Peyer's patch (tissue), 4 donors: ENCODE data around the gene CTXN2. TPM values are rescaled to one million over a fixed set of nuclear protein-coding genes. Genes with fewer than 3 reads are reported as not detected.

Experiments
- DNase-seq, 3 donors: peaks; one replicate each; pipeline ENCODE4 v3.0.0-alpha.2; 2017 to 2019
- H3K27ac ChIP-seq, 4 donors: fragments of 200-600 bp; sonication (generic); one replicate each; pipeline ENCODE4 v1.5.1; 2016 to 2019
- H3K27me3 ChIP-seq, 2 donors: fragments of 200-600 bp; sonication (generic); one replicate each; pipeline ENCODE4 v1.5.1; 2019
- H3K36me3 ChIP-seq, 3 donors: fragments of 200-600 bp; sonication (generic); one replicate each; pipeline ENCODE4 v1.5.1; 2016 to 2019
- H3K4me1 ChIP-seq, 4 donors: fragments of 200-600 bp; sonication (generic); one replicate each; pipeline ENCODE4 v1.5.1; 2016 to 2019
- H3K4me3 ChIP-seq, 4 donors: fragments of 200-600 bp; sonication (generic); 1 replicate in 3 of 4; 2 replicates in 1 of 4; pipeline ENCODE4 v1.5.1; 2016 to 2019; ENCODE audit warnings: mild to moderate bottlenecking in 1 of 4
- H3K9me3 ChIP-seq, 4 donors: fragments of 200-600 bp; sonication (generic); one replicate each; pipeline ENCODE4 v1.5.1; 2016 to 2019; ENCODE audit warnings: mild to moderate bottlenecking in 1 of 4
- CTCF ChIP-seq, 6 experiments: fragments of 450-650 bp in 4 of 6; fragments of 200-600 bp in 2 of 6; sonication (generic) in 1 of 6; IDR thresholded peaks; one replicate each; pipeline ENCODE4 v1.5.1; 2017 to 2019; ENCODE audit warnings: antibody characterized with exemption in 6 of 6, mild to moderate bottlenecking in 3 of 6, moderate library complexity in 1 of 6
- POLR2A ChIP-seq, 2 donors: fragments of 450-650 bp; IDR thresholded peaks; one replicate each; pipeline ENCODE4 v1.5.1; 2017; ENCODE audit warnings: antibody characterized with exemption in 2 of 2, mild to moderate bottlenecking in 2 of 2, moderate library complexity in 2 of 2
- total RNA-seq, 4 donors: library from RNA; depleted of rRNA; stranded (reverse); fragments of >200 nt; gene quantifications; one replicate each; pipeline ENCODE4 v1.1.0, GENCODE V29; 2016

Gene CTXN2
- total RNA-seq, 4 donors from 2014 or later = not detected

DNA sequence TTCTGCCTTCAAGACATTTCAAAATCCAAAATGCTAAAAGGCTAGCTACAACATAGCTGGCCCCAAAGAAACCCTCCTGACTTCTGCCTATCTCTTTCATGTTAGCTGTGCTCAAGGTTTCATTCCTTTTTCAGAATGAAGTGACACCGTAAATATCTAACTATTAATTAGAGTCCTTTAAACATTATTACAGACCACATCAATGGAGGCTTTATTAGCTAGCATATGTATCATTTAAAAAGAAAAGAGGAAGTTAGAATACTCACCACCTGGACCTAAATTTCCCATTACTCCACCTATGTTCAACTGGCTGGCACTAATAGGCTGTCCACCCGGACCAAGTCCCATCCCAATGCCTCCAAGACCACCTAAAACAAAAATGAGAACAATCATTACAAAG, 37.9 kb upstream of the CTXN2 start:
- DNase-seq = no peak
- no peaks in the 10 kb centered on the region for H3K4me1 ChIP-seq
- no peak overlapping the region for H3K4me3 ChIP-seq
- no peaks in the 10 kb centered on the region for H3K9me3 ChIP-seq
- H3K27me3 ChIP-seq = no peaks in the 10 kb centered on the region
- TF ChIP-seq POLR2A (IDR thresholded peaks at IDR 0.05) = no peak
- TF ChIP-seq CTCF (IDR thresholded peaks at IDR 0.05) = no peak
- H3K27ac ChIP-seq = no peak overlapping the region
- H3K36me3 ChIP-seq = no peaks in the 10 kb centered on the region

GRCh38 chr15:48168616-48169015, 22.8 kb upstream of the CTXN2 start:
- H3K27me3 ChIP-seq = no peaks in the 10 kb centered on the region
- DNase-seq = no peak
- no peak overlapping the region for H3K4me3 ChIP-seq
- H3K36me3 ChIP-seq = no peaks in the 10 kb centered on the region
- TF ChIP-seq POLR2A (IDR thresholded peaks at IDR 0.05) (no peak), CTCF (IDR thresholded peaks at IDR 0.05) (no peak)
- no peak overlapping the region for H3K27ac ChIP-seq
- H3K9me3 ChIP-seq = no peaks in the 10 kb centered on the region
- H3K4me1 ChIP-seq = no peaks in the 10 kb centered on the region

GRCh38 chr15:48170981-48171380, 20.5 kb upstream of the CTXN2 start:
- TF ChIP-seq POLR2A (IDR thresholded peaks at IDR 0.05) (no peak), CTCF (IDR thresholded peaks at IDR 0.05) (no peak)
- no peaks in the 10 kb centered on the region for H3K9me3 ChIP-seq
- H3K4me3 ChIP-seq = no peak overlapping the region
- H3K27me3 ChIP-seq = no peaks in the 10 kb centered on the region
- H3K4me1 ChIP-seq = no peaks in the 10 kb centered on the region
- DNase-seq = no peak
- H3K27ac ChIP-seq = no peak overlapping the region
- H3K36me3 ChIP-seq = no peaks in the 10 kb centered on the region

DNA sequence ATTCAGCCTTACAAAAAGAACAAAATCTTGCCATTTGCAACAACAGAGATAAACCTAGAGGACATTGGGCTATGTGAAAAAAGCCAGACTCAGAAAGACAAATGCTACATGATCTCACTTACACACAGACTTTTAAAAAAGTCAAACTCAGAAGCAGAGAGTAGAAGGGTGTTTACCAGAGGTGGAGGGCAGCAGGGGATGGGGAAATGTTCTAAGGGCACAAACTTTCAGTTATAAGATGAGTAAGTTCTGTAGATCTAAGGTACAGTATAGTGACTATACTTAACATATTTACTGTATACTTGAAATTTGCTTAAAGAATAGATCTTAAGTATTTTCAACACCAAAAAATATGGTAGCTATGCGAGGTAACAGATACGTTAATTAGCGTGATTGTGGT, 16.3 kb upstream of the CTXN2 start:
- H3K9me3 ChIP-seq = no peaks in the 10 kb centered on the region
- H3K27ac ChIP-seq = no peak overlapping the region
- H3K27me3 ChIP-seq = no peaks in the 10 kb centered on the region
- TF ChIP-seq POLR2A (IDR thresholded peaks at IDR 0.05) = no peak
- TF ChIP-seq CTCF (IDR thresholded peaks at IDR 0.05) = no peak
- DNase-seq = no peak
- no peaks in the 10 kb centered on the region for H3K36me3 ChIP-seq
- peaks cover 0 to 10% (median 0%) of the 10 kb centered on the region in 4 donors for H3K4me1 ChIP-seq
- H3K4me3 ChIP-seq = no peak overlapping the region

DNA sequence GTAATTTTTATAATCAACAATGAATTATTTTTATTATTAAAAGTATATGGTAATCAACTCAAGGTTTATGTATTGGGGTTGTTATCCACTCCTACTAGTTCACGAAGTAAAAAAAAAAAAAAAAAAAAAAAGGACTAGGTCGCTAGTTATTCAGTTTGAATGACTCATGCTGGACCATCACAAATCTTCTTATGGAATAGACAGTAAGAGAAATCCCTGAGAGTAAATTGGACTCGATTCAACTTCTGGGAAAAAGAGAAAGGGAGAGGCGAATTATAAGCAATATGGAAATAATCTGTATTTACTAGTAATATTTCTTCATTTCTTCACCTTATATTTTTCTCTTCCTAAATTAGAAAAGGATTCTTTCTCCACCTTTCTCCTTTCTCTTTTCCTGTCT, 15.4 kb upstream of the CTXN2 start:
- Histone ChIP-seq H3K4me1 (peaks cover 0 to 10% (median 0%) of the 10 kb centered on the region in 4 donors), H3K36me3 (no peaks in the 10 kb centered on the region), H3K27ac (no peak overlapping the region), H3K27me3 (no peaks in the 10 kb centered on the region), H3K9me3 (no peaks in the 10 kb centered on the region), H3K4me3 (no peak overlapping the region)
- DNase-seq = no peak
- TF ChIP-seq POLR2A (IDR thresholded peaks at IDR 0.05) (no peak), CTCF (IDR thresholded peaks at IDR 0.05) (no peak)

DNA sequence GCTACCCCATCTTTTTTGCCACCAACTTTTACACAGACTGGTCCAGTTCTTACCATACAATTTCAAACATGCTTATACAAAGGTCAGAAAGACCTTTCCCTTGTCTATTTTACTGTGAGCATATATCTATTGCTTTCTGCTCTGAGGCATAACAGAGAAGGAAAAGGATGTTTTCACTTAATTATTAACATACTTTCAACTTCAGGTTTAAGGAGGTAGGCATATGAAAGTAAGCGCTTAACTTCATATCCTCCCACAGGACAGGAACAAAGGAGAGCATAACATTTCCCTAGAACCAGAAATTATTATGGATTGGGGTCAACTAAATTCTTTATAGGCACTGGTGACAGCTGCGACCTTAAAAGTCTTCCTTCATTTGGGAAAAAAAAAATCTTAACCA, 14.5 kb upstream of the CTXN2 start:
- H3K4me1 ChIP-seq = peaks cover 0 to 10% (median 0%) of the 10 kb centered on the region in 4 donors
- peak overlapping the region in 1 of 4 donors; percentile 84 for H3K4me3 ChIP-seq
- H3K36me3 ChIP-seq = no peaks in the 10 kb centered on the region
- TF ChIP-seq POLR2A (IDR thresholded peaks at IDR 0.05) = no peak
- TF ChIP-seq CTCF (IDR thresholded peaks at IDR 0.05) = no peak
- no peak for DNase-seq
- H3K27me3 ChIP-seq = no peaks in the 10 kb centered on the region
- H3K27ac ChIP-seq = peak overlapping the region in 1 of 4 donors; percentile 79
- no peaks in the 10 kb centered on the region for H3K9me3 ChIP-seq
